HG03064 (cell line): ENCODE results near the gene ZNF219.
A peak's percentile ranks its signal among the peaks of the same experiment; 100 is the strongest.

Experiments used
- ATAC-seq: cut with Tn5 transposase; IDR thresholded peaks from one replicate; pipeline ENCODE4 v1.9.1; 2021; ENCODE audit warnings: low read depth; ENCODE audit not compliant: unreplicated experiment

Gene ZNF219

GRCh38 chr14:21088687-21089086, 9.8 kb downstream of the ZNF219 start:
- ATAC-seq: no peak

GRCh38 chr14:21087294-21088091, 11.0 kb downstream of the ZNF219 start:
- no peak for ATAC-seq

GRCh38 chr14:21086908-21087293, 11.6 kb downstream of the ZNF219 start:
- ATAC-seq: no peak

DNA sequence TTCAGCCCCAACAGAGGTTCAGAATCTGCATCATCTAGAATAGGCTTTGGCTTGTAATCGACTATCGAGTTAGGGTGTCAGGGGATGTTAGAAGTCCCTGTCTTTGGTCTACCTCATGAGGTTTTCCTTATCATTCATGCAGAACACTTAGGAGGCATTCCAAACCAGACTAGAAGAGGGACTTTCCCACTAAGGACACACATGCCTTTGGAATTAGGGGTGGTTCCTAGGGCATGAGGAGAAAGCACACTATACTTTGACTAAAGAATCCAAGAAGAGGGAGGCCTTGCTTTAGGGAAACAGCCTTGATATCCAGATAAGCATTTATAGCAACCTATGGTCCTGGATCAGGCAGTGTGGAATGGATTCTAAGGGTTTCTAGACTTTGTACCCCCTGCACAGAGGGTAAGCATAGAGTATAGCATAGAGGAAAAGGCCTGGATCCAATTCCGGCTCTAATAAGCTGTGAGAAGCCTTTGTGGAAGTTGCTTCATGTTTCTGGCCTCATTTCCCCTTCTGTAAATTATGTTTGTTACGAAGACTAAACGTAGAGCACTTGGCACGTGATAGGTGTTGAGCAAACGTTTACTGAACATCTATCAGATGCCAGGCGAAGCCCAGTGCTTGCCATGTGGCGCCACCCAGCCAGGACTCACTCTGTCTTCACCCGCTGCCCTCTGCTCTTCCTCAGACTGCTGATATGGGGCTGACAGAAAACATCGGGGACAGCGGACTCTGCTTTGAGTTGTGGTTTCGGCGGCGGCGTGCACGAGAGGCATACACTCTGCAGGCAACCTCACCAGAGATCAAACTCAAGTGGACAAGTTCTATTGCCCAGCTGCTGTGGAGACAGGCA, 13.2 kb downstream of the ZNF219 start:
- ATAC-seq: no peak

DNA sequence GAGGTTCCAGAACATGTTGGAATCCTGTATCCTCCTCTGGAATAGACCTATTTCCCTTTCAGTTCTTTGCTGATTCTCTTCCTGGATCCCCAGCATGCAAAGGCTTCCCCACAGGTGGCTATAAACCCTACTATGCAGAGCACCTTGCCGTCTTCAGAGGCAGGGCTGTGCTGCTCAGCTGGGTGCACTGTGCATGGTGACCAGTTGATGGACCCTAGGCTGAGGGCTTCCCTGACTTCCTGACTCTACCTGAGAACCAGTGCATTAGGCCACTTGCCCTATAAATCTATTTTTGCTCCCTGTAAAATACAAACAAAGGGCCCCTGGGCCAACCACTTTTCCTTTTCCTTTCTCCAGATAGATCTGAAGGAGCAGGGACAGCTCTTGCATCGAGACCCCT, 14.1 kb downstream of the ZNF219 start:
- no peak for ATAC-seq

- no peak for ATAC-seq
Measured at GRCh38 chr14:21083565-21084325, 14.7 kb downstream of the ZNF219 start.

GRCh38 chr14:21081521-21082142, 16.8 kb downstream of the ZNF219 start:
- no peak for ATAC-seq

DNA sequence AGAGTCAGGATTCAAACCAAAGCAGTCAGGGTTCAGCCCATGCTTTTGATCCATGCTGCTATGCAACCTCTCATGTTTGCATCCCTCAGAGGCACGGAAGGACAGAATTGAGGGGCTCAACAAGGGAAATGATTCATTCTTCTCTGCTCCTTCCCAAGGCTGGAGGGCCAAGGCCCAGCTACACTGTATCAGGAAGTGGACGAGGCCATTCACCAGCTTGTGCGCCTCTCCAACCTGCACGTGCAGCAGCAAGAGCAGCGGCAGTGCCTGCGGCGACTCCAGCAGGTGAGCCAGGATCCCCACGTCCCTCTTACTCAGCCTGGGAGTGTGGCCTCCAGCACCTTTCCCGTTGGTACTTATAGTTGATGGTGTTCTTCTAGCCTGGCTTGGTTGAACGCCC, 19.7 kb downstream of the ZNF219 start:
- no peak for ATAC-seq

DNA sequence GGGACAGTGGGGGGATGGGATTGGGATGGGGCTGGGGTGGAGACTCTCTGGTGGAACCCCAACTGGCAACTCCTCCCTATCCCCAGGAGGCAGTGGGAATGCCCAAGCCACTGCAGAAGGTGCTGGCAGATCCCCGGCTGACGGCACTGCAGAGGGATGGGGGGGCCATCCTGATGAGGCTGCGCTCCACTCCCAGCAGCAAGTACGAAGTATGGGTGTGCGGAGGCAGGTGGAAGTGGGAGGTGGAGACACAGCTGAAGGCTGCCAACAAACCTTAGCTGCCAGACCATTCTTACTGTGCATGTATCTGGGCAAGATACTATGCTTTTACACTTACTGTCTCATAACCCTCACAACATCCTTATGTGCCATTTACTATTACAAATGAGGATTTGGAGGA, 20.2 kb downstream of the ZNF219 start:
- no peak for ATAC-seq

DNA sequence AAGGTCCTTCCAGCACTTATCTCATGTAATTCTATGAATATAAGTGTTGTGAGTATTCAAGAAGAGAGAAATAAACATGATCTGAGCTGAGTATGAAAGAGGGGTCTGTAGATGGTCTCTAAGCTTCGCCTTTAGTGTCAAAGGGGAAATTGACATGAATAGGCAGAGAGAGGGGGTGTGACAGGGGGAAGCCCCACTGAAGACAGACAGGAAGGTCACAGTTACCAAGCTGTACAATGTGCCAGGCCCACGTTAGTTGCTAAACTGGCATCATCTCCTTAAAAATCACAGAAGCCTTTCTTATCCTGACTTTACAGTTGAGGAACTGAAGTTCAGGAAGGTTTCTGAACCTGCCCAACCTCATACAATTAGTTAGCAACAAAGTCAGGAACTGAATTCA, 20.8 kb downstream of the ZNF219 start:
- no peak for ATAC-seq

DNA sequence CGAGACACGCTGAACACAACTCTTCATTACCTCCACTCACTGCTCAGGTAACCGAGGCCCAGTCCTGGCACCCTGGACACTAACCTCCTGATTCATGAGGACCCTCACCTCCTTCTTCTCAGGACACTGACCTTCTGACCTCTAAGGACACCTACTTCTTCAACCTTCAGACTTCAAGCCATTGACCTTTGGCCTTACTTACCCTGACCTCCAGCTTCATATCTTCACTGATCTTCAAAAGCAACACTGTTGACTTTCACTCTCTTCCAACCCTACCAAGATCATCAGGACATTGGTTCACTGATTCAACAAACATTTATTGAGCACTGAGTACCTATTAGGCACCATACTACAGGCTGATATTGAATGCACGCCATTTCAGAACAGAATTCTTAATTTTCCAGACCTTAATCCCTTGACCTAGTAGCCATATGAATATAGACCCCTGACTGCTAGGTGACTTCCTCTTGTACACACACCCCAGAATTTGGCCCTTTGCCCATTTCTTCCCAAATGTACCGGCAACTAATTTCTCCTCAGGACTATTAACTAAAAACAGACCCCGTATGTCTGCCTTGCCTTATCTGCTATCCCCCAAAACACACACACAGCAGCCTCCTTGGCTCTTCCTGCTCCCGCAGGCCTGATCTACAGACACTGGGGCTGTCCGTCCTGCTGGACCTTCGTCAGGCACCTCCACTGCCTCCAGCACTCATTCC, 22.6 kb downstream of the ZNF219 start:
- no peak for ATAC-seq

DNA sequence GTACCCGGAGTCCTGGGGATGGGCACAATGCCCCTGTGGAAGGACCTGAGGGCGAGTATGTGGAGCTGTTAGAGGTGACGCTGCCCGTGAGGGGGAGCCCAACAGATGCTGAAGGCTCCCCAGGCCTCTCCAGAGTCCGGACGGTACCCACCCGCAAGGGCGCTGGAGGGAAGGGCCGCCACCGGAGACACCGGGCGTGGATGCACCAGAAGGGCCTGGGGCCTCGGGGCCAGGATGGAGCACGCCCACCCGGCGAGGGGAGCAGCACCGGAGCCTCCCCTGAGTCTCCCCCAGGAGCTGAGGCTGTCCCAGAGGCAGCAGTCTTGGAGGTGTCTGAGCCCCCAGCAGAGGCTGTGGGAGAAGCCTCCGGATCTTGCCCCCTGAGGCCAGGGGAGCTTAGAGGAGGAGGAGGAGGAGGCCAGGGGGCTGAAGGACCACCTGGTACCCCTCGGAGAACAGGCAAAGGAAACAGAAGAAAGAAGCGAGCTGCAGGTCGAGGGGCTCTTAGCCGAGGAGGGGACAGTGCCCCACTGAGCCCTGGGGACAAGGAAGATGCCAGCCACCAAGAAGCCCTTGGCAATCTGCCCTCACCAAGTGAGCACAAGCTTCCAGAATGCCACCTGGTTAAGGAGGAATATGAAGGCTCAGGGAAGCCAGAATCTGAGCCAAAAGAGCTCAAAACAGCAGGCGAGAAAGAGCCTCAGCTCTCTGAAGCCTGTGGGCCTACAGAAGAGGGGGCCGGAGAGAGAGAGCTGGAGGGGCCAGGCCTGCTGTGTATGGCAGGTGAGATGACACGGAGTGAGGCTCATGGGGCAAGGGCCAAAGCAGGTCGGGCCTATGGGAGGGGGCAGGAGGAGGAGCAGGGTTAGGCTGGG, 23.8 kb downstream of the ZNF219 start:
- ATAC-seq: no peak

GRCh38 chr14:21073921-21074320, 24.5 kb downstream of the ZNF219 start:
- no peak for ATAC-seq

DNA sequence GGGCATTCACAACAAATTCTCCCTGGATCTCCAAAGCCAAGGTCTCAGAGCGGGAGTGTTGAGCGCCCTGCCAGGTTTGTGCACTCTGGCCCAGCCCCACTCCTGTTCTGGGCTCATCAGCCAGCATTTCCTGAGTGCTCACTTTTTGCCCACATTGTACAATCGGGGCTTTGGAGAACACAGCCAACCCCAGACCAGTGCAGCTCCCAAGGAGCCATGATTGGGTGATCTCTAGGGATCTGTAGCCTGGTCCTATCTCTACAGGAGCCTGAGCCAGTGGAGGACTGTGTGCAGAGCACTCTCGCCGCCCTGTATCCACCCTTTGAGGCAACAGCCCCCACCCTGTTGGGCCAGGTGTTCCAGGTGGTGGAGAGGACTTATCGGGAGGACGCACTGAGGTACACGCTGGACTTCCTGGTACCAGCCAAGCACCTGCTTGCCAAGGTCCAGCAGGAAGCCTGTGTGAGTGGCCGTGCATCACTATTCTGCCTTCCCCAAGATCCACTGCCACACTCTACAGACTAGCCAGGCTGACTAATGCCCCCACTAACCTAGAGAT, 25.6 kb downstream of the ZNF219 start:
- ATAC-seq: no peak

DNA sequence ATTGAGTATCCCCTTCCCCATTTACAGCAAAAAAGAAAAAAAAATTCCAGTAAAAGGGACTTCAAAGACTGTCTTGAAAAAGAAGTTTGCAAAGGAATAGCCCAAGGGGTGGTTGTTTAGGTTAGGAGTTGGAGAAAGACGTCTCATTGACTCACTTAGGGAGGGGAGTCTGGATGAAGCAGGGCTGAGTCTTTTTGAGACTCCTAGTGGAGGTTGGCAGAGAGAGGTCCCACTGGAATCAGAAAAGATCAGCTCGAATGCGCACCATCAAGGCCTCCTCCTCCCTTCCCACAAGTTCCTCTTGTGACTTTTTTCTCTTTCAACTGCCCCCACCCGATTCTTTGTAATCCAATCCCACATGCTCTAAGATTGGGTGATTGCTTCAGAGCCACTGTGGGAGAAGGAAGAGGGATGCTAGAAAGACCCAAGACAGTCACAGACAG, 26.4 kb downstream of the ZNF219 start:
- no peak for ATAC-seq

DNA sequence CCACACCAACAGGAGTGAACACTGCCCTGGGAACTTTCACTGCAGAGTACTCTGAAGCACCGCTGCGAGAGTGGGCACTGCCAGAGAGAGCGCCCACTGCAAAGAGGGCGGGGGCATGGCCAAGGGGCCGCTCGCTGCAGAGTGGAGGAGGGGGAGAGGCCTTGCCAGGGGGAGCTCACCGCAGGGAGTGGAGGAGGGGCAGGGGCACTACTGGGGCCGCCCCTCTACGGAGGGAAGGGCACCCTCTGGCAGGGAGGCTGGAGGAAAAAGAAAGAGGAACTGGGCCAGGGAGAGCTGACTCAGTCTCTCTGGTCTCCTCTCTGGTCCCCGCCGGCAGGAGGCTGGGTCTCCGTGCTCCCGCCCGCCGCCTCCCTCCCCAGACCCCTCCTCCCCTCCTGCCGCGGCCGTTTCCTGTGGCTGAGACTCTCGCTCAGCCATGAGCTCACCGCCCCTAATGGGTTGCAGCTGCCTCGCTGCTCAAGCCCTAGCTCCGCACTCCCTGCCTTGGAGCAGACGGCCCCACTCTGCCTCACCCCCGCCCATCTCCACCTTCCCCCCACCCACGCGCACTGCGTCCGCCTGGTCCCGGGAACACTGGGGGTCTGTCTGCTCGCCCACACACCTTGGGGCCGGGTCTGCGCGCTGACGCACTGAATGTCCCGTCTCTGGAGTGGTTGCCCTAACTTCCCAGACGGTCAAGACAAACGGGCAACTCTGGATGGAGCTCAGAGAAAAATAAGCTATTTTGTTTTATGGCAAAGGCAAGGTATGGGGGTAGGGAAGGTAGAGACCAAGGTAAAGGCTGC, 27.0 kb downstream of the ZNF219 start:
- ATAC-seq: peak; percentile 81

- ATAC-seq: no peak
Measured at GRCh38 chr14:21070610-21071224, 27.7 kb downstream of the ZNF219 start.
